HTR-8/SVneo (cell line): ENCODE data around the gene BHMT2.

ENCODE experiments used
- DNase-seq: peaks from one replicate; pipeline ENCODE4 v3.0.0; 2011; ENCODE audit warnings: low spot score, mixed read lengths; ENCODE audit not compliant: insufficient read length
- FAIRE-seq: peaks from 2 replicates; lab custom pipeline; 2011; peaks lifted over from hg19 to GRCh38; lab: Jason Lieb, UNC

Gene BHMT2

DNA sequence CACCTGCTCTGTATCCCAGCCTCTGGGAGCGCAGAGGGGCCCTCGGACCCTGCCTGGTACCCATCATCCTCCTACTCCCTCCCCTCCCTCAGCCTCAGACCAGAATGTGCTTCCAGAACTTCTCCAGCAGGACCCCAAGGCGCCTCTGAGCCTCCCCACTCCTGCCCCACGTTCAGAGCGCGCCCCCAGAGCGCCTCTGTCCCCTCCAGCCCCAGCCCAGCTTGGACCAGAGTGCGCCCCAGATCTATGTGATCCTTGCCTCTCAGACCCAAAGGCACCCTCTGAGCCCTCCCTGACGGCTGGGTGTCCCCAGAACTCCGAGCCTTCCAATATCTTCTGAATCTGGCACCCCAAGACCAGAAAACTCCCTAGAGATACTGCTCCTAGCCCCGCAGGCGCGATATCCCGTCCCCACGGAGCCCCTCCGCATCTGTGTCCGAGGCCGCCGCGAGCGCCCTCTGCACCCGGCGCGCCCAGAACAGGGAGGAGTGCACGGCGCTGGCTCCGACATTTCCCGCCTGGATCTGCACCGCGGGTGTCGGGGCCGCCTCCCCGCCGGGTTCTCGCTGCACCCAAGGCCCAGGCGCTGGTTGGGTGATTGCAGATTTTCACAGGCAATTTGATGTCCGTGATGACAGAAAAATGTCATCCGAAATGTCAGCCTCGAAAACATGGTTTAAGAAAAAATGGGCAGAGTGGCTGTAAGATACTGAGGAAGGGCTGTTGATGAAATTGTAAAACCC, 42.6 kb downstream of the BHMT2 start:
- no peak for FAIRE-seq
- no peak for DNase-seq

DNA sequence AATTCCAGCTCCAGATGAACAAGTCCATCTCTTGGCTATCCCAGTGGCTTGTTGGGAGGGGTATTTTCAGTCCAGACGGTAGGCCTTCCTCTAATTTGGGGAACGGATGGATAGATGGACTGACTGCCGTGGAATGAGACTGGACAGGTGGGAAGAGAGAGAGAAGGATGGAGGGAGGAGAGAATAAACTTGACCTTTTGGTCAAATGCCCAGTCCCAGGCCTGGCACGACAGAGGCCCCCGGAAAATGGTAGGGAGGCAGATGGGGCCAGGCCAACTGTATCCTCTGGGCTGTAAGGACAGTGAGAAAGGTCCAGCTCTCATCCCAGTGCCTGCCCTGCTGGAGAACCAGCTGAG, 43.1 kb downstream of the BHMT2 start:
- no peak for DNase-seq
- no peak for FAIRE-seq

DNA sequence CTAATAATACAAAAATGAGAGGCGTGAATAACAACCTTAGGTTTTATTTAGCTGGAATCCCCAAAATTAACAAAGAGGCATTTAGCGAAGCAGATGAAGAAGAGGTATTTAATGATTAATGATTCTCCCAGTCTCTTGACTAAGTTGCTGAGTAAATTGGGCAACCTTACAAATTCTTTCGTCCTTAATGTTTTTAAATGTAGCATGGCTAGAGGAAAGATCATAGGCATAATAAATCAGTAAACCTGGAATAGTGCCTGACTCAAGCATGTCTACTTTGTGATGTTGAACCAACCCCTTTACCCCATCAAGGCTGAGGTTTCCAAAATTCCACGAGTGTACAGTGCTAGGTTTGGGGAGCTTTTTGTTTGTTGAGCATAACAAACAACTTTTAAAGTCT, 49.9 kb downstream of the BHMT2 start:
- DNase-seq, result no peak
- no peak for FAIRE-seq

DNA sequence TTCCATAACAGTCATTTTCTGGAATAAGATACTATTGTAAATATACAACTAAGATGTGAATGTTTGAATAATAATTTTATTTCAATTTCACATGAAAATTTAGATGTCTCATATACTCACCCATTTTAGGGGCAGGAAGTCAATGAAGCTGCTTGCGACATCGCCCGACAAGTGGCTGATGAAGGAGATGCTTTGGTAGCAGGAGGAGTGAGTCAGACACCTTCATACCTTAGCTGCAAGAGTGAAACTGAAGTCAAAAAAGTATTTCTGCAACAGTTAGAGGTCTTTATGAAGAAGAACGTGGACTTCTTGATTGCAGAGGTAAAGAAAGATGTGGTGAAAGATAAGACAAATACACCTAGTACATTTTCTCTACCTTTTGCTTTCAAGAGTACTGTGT, 50.7 kb downstream of the BHMT2 start:
- FAIRE-seq, result no peak
- no peak for DNase-seq

DNA sequence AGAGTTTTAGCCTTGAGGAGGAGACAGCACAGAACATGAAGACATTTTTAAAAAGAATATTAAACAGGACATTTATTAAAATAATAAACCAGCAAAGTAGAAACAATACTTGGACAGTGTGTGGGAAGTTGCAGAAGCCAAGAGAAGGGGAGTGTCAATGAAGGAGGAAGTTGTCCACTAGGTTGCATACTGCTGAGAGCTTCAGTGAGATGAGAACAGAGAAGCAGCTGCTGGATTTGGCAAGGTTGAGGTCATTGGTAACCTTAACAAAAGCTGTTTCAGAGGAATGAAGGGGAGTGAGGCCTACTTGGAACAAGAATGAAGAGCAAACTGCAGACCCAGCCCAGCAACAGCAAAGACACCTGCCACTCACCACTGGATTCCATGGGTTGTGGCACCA, 53.4 kb downstream of the BHMT2 start:
- FAIRE-seq (no peak), DNase-seq (no peak)

DNA sequence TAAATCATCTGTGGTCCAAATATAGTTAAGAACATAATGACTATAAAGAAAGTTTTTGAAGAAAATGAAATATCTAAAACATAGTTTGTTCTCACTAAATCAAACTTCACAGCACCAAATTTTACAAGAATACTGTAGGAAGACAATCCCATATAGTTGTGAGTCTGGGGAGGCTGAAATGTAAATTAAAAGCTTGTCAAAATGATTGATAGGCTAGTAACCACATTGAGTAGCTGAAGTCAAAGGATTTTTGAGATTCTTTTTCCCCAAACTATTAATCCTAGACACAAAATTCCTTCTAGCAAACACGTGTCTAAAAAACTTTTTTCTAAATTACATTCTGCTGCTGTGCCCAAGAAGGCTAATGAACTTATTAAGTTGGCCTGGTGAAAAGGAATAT, 55.0 kb downstream of the BHMT2 start:
- DNase-seq (no peak), FAIRE-seq (no peak)

DNA sequence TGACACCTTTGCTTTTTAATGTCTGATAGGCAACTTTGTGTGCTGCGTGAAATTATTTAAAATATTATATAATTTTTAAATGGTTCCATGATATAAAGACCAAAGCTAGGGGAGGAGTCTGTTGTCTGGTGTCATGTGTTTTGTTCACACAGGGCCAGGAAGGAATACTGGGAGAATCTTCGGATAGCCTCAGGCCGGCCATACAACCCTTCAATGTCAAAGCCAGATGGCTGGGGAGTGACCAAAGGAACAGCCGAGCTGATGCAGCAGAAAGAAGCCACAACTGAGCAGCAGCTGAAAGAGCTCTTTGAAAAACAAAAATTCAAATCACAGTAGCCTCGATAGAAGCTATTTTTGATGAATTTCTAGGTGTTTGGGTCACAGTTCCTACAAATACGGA, 61.2 kb downstream of the BHMT2 start:
- DNase-seq, result no peak
- no peak for FAIRE-seq

DNA sequence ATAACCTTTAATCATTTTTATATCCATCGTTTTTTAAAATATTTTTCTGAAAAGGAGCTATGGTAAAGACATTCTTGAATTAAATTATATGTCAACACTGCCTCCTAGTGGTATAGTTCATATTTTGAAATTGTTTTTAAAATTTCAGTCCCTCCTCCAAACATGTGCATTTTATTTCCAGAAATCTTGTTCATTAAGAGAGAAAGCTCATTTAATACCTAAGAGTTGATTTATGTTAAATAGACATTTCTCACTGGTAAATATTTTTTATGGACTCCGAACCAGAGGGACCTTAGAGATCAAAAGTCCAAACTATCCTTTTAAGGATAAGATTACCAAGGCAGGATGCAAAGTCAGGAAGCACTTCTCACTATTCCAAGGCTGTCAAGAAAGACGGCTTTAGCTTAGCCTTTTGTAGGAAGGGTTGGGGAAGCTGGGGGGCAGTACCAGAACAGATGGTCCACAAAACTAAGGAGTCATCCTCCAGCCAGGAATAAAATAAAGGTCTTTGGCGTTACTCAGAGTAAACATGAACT, 63.6 kb downstream of the BHMT2 start:
- DNase-seq, result no peak
- FAIRE-seq, result no peak

DNA sequence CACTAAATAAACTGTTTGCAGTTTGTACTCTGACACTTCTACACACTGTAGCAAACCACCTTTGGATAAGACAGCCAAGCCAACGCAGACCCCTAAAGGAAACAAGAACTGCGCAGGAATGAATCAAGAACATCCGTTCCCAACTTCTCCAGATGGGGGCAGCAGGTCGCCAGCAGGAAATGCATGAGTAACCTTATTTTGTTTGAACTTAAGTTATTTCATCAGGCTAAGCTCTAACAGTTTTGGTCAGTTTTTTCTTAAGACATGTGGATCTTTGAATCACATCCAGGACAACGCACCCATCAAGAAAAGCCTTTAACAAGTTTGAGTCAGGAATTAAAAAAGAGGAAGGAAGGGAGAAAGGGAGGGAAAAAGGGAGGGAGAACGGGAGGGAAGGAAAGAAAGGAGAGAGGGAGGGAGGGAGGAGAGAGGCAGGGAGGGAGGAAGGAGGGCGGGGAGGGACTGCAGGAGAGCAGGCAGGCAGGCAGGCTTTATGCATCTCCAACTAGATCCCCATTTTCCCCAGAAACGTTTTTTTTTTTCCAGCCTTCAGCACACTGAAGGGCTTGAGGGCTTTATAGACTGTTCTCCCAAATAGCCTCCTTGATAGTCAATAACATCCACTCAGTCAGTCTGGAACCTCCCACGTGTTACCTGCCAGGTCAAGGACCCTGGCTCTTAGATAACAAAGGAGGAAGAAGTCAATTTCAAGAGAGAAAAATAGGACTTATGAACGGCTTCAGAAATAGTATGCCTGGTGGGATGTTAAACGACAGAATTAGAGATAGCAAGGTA, 64.3 kb downstream of the BHMT2 start:
- no peak for FAIRE-seq
- DNase-seq, result peak; percentile 49

DNA sequence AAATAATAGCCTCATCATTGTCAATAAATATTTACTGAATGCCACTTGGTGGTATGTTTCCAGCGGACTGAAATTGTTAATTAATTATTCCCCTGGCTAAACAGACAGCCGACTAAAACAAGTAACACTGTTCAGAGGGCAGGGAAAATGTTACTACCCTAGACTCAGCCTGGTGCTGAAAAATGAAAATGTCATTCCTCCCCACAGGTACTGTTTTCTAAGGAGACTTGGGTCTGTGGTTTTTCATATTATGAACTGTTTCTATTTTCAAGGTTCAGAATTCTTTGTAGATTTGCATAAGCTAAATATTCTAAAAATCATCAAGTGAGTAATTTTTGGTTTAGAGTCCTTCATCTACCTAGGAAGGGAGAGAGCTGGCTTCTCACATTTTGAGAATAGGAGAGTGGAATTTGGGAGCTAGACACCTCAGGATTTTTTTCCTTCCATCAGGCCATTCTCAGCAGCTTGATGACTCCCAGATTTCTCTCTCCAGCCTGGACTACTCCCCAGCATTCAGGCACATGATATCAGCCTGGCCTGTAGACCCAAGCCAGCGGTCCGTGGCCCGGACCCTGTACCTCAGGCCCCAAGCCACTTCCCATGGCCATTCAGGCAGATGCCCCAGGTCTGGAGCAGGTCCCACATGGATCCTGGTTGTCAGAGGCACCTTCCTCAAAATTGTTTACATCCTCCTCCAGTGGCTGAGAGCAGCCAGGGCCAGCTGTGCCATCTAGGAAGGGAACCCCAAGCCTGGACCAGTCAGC, 66.4 kb downstream of the BHMT2 start:
- FAIRE-seq, result no peak
- DNase-seq, result no peak

DNA sequence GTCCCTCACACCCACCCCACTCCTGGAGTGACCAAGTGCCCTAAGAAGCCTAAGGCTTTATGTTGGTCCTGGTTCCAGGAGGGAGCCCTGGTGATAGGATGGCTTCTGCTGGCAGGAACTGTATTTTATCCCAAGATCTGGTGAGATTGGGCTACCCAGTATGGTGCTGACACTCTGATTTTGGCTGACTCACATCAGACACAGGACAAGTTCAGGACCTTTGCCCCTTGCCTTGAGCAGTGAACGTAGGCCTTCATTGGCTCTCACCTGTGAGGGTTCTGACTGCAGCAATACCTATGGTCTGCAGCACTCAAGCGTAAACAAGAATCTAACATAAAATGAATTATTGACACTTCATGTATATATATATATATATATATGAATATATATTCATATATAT, 67.1 kb downstream of the BHMT2 start:
- DNase-seq, result no peak
- FAIRE-seq, result no peak
